ENCODE data around the gene S100A11. TPM values are rescaled to one million over a fixed set of nuclear protein-coding genes. Genes with fewer than 3 reads are reported as not detected.

S100A11 gene
- total RNA-seq, 1 experiment from 2014 or later, result 302 TPM

DNA sequence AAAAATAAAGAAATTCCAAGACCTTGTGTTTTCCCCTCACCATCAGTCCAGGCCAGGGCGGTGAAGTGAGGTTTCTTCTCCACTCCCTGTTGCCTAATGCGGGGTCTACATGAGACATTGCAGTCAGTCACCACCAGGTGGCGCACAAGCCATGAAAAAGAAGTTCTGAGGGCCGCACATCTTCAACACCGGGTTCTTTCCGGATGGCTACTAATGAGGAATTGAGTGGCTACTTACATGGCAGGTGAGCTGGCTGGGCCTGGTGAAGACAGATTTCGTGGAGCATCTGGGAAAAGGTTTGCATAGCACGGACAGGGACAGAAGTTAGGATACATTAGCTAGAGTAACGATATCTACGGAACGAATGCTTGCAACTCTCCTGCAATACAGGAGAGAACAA is 15.8 kb upstream of the S100A11 start:
- H3K36me3 Mint-ChIP-seq (ENCODE audit: insufficient read depth in 1 of 3, low read depth in 3 of 3), result no peaks in the 10 kb centered on the region
- H3K4ac ChIP-seq (ENCODE audit: low read depth, low read length), result no peak overlapping the region
- H3K4me3 Mint-ChIP-seq, result no peak overlapping the region

More for the DNA sequence above, 15.8 kb upstream of the S100A11 start:
- no peak overlapping the region for H4K5ac ChIP-seq (ENCODE audit: insufficient read length, low read depth, low read length)
- no peak overlapping the region for H2BK12ac ChIP-seq (ENCODE audit: insufficient read length, low read depth, low read length)
- no peaks in the 10 kb centered on the region for H3K79me2 ChIP-seq (ENCODE audit: insufficient read depth, low read length)
- H3K4me1 Mint-ChIP-seq, result peaks cover 12 to 13% of the 10 kb centered on the region in 2 experiments
- H3K23me2 ChIP-seq (ENCODE audit: insufficient read length, low read depth, low read length, poor library complexity, severe bottlenecking), result peaks cover 4% of the 10 kb centered on the region
- no peaks in the 10 kb centered on the region for H3K9me3 Mint-ChIP-seq
- H3K9me3 ChIP-seq (ENCODE audit: control insufficient read depth, low read depth, low read length), result no peaks in the 10 kb centered on the region
- peak; percentile 89 for DNase-seq
- H3K27me3 ChIP-seq (ENCODE audit: insufficient read depth, low read length), result no peaks in the 10 kb centered on the region
- no peak overlapping the region for H3K4me2 ChIP-seq (ENCODE audit: insufficient read depth, insufficient read length, low read length)
- H3K27ac Mint-ChIP-seq, result no peak overlapping the region
- H3K27ac ChIP-seq (ENCODE audit: insufficient read length, low read depth, low read length), result no peak overlapping the region
- no peak overlapping the region for H3K9ac ChIP-seq (ENCODE audit: extremely low read depth, insufficient read length, low read length)
- H2BK20ac ChIP-seq (ENCODE audit: low read depth, low read length, poor library complexity, severe bottlenecking), result no peak overlapping the region
- peaks cover 7% of the 10 kb centered on the region for H3K27me3 Mint-ChIP-seq (ENCODE audit: low read depth)
- no peak overlapping the region for H2BK120ac ChIP-seq (ENCODE audit: low read depth, low read length, poor library complexity, severe bottlenecking)
- no peak overlapping the region for H2BK5ac ChIP-seq (ENCODE audit: insufficient read length, low read length)
- no CpG with 5 or more reads among the region's 11 CpGs for WGBS (ENCODE audit: extremely low coverage, insufficient read length, low lambda C conversion rate)
- no peak overlapping the region for H2BK15ac ChIP-seq (ENCODE audit: low read depth, low read length)
- no peaks in the 10 kb centered on the region for H4K20me1 ChIP-seq (ENCODE audit: control insufficient read depth, insufficient read depth, insufficient read length)
- no peak overlapping the region for H2AFZ ChIP-seq (ENCODE audit: low read length)
- no peak overlapping the region for H2AK5ac ChIP-seq (ENCODE audit: insufficient read length, low read length)
- H3K14ac ChIP-seq (ENCODE audit: insufficient read depth, low read length), result no peak overlapping the region
- no peak overlapping the region for H4K91ac ChIP-seq (ENCODE audit: insufficient read length, low read depth, low read length)
- TF ChIP-seq CTCF (conservative IDR thresholded peaks at IDR 0.05), result peak; percentile 91
- no peak overlapping the region for H3K56ac ChIP-seq (ENCODE audit: insufficient read length, low read depth, low read length)
- H3K18ac ChIP-seq (ENCODE audit: insufficient read length, low read depth, low read length), result no peak overlapping the region
- H3K23ac ChIP-seq (ENCODE audit: insufficient read length, low read depth, low read length), result no peak overlapping the region
- no peaks in the 10 kb centered on the region for H3K79me1 ChIP-seq (ENCODE audit: insufficient read depth, low read depth, low read length, poor library complexity, severe bottlenecking)
- H3T11ph ChIP-seq (ENCODE audit: low read length), result no peak overlapping the region
- H4K8ac ChIP-seq (replicated peaks; ENCODE audit: insufficient read length, low read depth, low read length), result no peak overlapping the region
- H3K4me1 ChIP-seq (ENCODE audit: insufficient read depth, low read length), result no peaks in the 10 kb centered on the region; the same call in 1 of the 2 replicates
